GM19468 (cell line): ENCODE results near the gene NPFFR1.

ENCODE experiments used
- ATAC-seq: cut with Tn5 transposase; IDR thresholded peaks from one replicate; pipeline ENCODE4 v1.9.1; 2021; ENCODE audit warnings: mild to moderate bottlenecking, moderate library complexity, moderate number of reproducible peaks; ENCODE audit not compliant: unreplicated experiment; ENCODE audit errors: extremely low read depth

Gene NPFFR1

GRCh38 chr10:70293169-70293843 lies 9.5 kb upstream of the NPFFR1 start:
- peak; percentile 52 for ATAC-seq

- no peak for ATAC-seq
Measured at GRCh38 chr10:70292004-70292403, 8.2 kb upstream of the NPFFR1 start.

- no peak for ATAC-seq
Measured at GRCh38 chr10:70289739-70290138, 5.9 kb upstream of the NPFFR1 start.

GRCh38 chr10:70286616-70287015 lies 2.8 kb upstream of the NPFFR1 start:
- ATAC-seq: no peak

- ATAC-seq: no peak
Measured at GRCh38 chr10:70285476-70285831, 1.6 kb upstream of the NPFFR1 start.

- ATAC-seq: no peak
Measured at GRCh38 chr10:70284542-70285475, 1.0 kb upstream of the NPFFR1 start.

- ATAC-seq: no peak
Measured at GRCh38 chr10:70283071-70283444, 746 bp downstream of the NPFFR1 start.

- ATAC-seq: no peak
Measured at GRCh38 chr10:70281609-70282008, 2.2 kb downstream of the NPFFR1 start.

GRCh38 chr10:70280099-70280498 lies 3.7 kb downstream of the NPFFR1 start:
- ATAC-seq: no peak

GRCh38 chr10:70277396-70278030 lies 6.3 kb downstream of the NPFFR1 start:
- ATAC-seq: no peak

GRCh38 chr10:70274643-70275042 lies 9.2 kb downstream of the NPFFR1 start:
- ATAC-seq: no peak

GRCh38 chr10:70272925-70273316 lies 10.9 kb downstream of the NPFFR1 start:
- ATAC-seq: no peak

- ATAC-seq: no peak
Measured at GRCh38 chr10:70271996-70272924, 11.5 kb downstream of the NPFFR1 start.

- ATAC-seq: no peak
Measured at GRCh38 chr10:70270952-70271351, 12.9 kb downstream of the NPFFR1 start.

- no peak for ATAC-seq
Measured at GRCh38 chr10:70269741-70270140, 14.1 kb downstream of the NPFFR1 start.

GRCh38 chr10:70268376-70268775 lies 15.4 kb downstream of the NPFFR1 start:
- ATAC-seq: no peak

GRCh38 chr10:70267161-70267933 lies 16.5 kb downstream of the NPFFR1 start:
- ATAC-seq: no peak

GRCh38 chr10:70266701-70267100 lies 17.1 kb downstream of the NPFFR1 start:
- no peak for ATAC-seq

- ATAC-seq: no peak
Measured at GRCh38 chr10:70266056-70266455, 17.7 kb downstream of the NPFFR1 start.
